GM21367 (cell line): ENCODE data around the gene GOLGA2.
A peak's percentile ranks its signal among the peaks of the same experiment; 100 is the strongest.
"Not testable (repeated sequence)": the region's sequence is repeated elsewhere in the genome, so short reads cannot be mapped to it uniquely, and the experiment has no call there.

Source experiments
- ATAC-seq: cut with Tn5 transposase; IDR thresholded peaks from one replicate; pipeline ENCODE4 v1.9.1; 2021; ENCODE audit not compliant: unreplicated experiment

GOLGA2 gene

GRCh38 chr9:128296340-128297220 lies 20.8 kb upstream of the GOLGA2 start:
- ATAC-seq, result no peak

- ATAC-seq, result no peak
Measured at GRCh38 chr9:128294142-128294541, 18.3 kb upstream of the GOLGA2 start.

GRCh38 chr9:128293091-128293490 lies 17.3 kb upstream of the GOLGA2 start:
- no peak for ATAC-seq

- no peak for ATAC-seq
Measured at GRCh38 chr9:128292009-128292408, 16.2 kb upstream of the GOLGA2 start.

GRCh38 chr9:128288273-128289004 lies 12.6 kb upstream of the GOLGA2 start:
- ATAC-seq, result no peak

- no peak for ATAC-seq
Measured at GRCh38 chr9:128286440-128286839, 10.6 kb upstream of the GOLGA2 start.

GRCh38 chr9:128285033-128285784 lies 9.4 kb upstream of the GOLGA2 start:
- no peak for ATAC-seq

- no peak for ATAC-seq
Measured at GRCh38 chr9:128282500-128282899, 6.7 kb upstream of the GOLGA2 start.

- ATAC-seq, result no peak
Measured at GRCh38 chr9:128280084-128280622, 4.3 kb upstream of the GOLGA2 start.

- not testable (repeated sequence) for ATAC-seq
Measured at GRCh38 chr9:128279088-128280073, 3.6 kb upstream of the GOLGA2 start.

- ATAC-seq, result no peak
Measured at GRCh38 chr9:128276574-128277270, 915 bp upstream of the GOLGA2 start.

GRCh38 chr9:128276008-128276573 lies 284 bp upstream of the GOLGA2 start, which contains the start of gene SWI5:
TSS of gene SWI5 (plus strand) at chr9:128276276.
- peak; percentile 95 for ATAC-seq

- no peak for ATAC-seq
Measured at GRCh38 chr9:128274245-128274644, 1.6 kb downstream of the GOLGA2 start.

- no peak for ATAC-seq
Measured at GRCh38 chr9:128271512-128271911, 4.3 kb downstream of the GOLGA2 start.

GRCh38 chr9:128271112-128271511 lies 4.7 kb downstream of the GOLGA2 start:
- ATAC-seq, result no peak

- no peak for ATAC-seq
Measured at GRCh38 chr9:128266868-128267590, 8.8 kb downstream of the GOLGA2 start.

- ATAC-seq, result no peak
Measured at GRCh38 chr9:128265348-128265847, 10.4 kb downstream of the GOLGA2 start.

GRCh38 chr9:128262687-128263086 lies 13.1 kb downstream of the GOLGA2 start:
- ATAC-seq, result no peak
